Nephron (organoid): ENCODE results near the gene AFF2.
"Not testable (repeated sequence)": the region's sequence is repeated elsewhere in the genome, so short reads cannot be mapped to it uniquely, and the experiment has no call there.

Source experiments
- H3K27ac Mint-ChIP-seq, 3 experiments: 2 replicates each; pipeline ENCODE4 v1.8.0; 2020; ENCODE audit warnings: mixed read lengths in 3 of 3, mild to moderate bottlenecking in 2 of 3, moderate library complexity in 1 of 3
- H3K27me3 Mint-ChIP-seq: 2 replicates; pipeline ENCODE4 v1.8.0; 2021; ENCODE audit warnings: low read depth, mild to moderate bottlenecking, moderate library complexity, mixed read lengths
- H3K36me3 Mint-ChIP-seq: 2 replicates; pipeline ENCODE4 v1.8.0; 2020; ENCODE audit warnings: low read depth, mixed read lengths
- H3K4me1 Mint-ChIP-seq: 2 replicates; pipeline ENCODE4 v1.8.0; 2020; ENCODE audit warnings: mixed read lengths
- H3K4me3 Mint-ChIP-seq, 3 experiments: 2 replicates each; pipeline ENCODE4 v1.8.0; 2020; ENCODE audit warnings: mild to moderate bottlenecking in 3 of 3, mixed read lengths in 3 of 3, moderate library complexity in 2 of 3
- H3K9me3 Mint-ChIP-seq: 2 replicates; pipeline ENCODE4 v1.8.0; 2020; ENCODE audit warnings: mixed read lengths
- TF ChIP-seq, protein P1 (sequence below), 3 experiments: fragments of 200-600 bp; sonication (generic); IDR thresholded peaks; one replicate each; pipeline ENCODE4 v1.5.0; 2021; ENCODE audit warnings: antibody characterized with exemption in 3 of 3; ENCODE audit not compliant: unreplicated experiment in 3 of 3

Gene AFF2

DNA sequence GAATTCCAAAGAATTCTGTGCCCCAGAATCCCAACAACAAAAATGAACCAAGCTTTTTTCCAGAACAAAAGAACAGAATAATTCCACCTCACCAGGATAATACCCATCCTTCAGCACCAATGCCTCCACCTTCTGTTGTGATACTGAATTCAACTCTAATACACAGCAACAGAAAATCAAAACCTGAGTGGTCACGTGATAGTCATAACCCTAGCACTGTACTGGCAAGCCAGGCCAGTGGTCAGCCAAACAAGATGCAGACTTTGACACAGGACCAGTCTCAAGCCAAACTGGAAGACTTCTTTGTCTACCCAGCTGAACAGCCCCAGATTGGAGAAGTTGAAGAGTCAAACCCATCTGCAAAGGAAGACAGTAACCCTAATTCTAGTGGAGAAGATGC is 161.6 kb downstream of the AFF2 start:
- Mint-ChIP-seq H3K36me3 (peaks cover 31% of the 10 kb centered on the region), H3K9me3 (peaks cover 11% of the 10 kb centered on the region), H3K27me3 (no peaks in the 10 kb centered on the region), H3K27ac (no peak overlapping the region), H3K4me3 (no peak overlapping the region), H3K4me1 (no peaks in the 10 kb centered on the region)
- TF ChIP-seq, protein P1, sequence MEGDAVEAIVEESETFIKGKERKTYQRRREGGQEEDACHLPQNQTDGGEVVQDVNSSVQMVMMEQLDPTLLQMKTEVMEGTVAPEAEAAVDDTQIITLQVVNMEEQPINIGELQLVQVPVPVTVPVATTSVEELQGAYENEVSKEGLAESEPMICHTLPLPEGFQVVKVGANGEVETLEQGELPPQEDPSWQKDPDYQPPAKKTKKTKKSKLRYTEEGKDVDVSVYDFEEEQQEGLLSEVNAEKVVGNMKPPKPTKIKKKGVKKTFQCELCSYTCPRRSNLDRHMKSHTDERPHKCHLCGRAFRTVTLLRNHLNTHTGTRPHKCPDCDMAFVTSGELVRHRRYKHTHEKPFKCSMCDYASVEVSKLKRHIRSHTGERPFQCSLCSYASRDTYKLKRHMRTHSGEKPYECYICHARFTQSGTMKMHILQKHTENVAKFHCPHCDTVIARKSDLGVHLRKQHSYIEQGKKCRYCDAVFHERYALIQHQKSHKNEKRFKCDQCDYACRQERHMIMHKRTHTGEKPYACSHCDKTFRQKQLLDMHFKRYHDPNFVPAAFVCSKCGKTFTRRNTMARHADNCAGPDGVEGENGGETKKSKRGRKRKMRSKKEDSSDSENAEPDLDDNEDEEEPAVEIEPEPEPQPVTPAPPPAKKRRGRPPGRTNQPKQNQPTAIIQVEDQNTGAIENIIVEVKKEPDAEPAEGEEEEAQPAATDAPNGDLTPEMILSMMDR (IDR thresholded peaks at IDR 0.05; ENCODE audit: unreplicated experiment in 3 of 3), result no peak

GRCh38 chrX:148664171-148664570 is 163.8 kb downstream of the AFF2 start:
- H3K4me1 Mint-ChIP-seq, result no peaks in the 10 kb centered on the region
- H3K4me3 Mint-ChIP-seq, result no peak overlapping the region
- H3K27me3 Mint-ChIP-seq, result peaks cover 3% of the 10 kb centered on the region
- peaks cover 51% of the 10 kb centered on the region for H3K36me3 Mint-ChIP-seq
- H3K27ac Mint-ChIP-seq, result no peak overlapping the region
- peaks cover 24% of the 10 kb centered on the region for H3K9me3 Mint-ChIP-seq
- TF ChIP-seq, protein P1 (IDR thresholded peaks at IDR 0.05; ENCODE audit: unreplicated experiment in 3 of 3), result no peak

DNA sequence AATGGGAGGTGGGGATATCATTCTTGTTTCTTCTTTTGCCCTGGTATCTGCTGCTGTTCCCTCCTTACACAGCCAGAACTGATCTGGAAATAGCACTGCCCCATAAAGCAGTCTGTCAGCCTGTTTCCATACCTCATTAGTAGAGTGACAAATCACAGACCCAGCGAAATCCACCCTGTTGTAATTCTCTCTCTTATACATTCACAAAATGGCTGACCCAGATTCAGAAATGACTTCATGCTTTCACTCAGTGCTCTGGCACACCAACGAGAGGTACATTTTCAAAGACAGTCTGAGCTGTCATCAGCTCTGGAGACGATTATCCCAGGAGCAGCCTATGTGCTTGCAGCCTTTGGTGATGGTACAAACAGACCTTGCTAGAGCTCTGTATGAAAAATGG is 164.6 kb downstream of the AFF2 start:
- H3K4me3 Mint-ChIP-seq, result no peak overlapping the region
- H3K36me3 Mint-ChIP-seq, result peaks cover 58% of the 10 kb centered on the region
- no peaks in the 10 kb centered on the region for H3K4me1 Mint-ChIP-seq
- TF ChIP-seq, protein P1 (IDR thresholded peaks at IDR 0.05; ENCODE audit: unreplicated experiment in 3 of 3), result no peak
- H3K27ac Mint-ChIP-seq, result no peak overlapping the region
- H3K27me3 Mint-ChIP-seq, result peaks cover 3% of the 10 kb centered on the region
- H3K9me3 Mint-ChIP-seq, result peaks cover 29% of the 10 kb centered on the region

- H3K27me3 Mint-ChIP-seq, H3K27ac Mint-ChIP-seq, H3K4me3 Mint-ChIP-seq, H3K4me1 Mint-ChIP-seq: not testable (repeated sequence)
- Mint-ChIP-seq H3K9me3 (peaks cover 36% of the 10 kb centered on the region), H3K36me3 (peaks cover 58% of the 10 kb centered on the region)
These were observed 168.8 kb downstream of the AFF2 start for GRCh38 chrX:148669175-148669574.

GRCh38 chrX:148670277-148670676 is 169.9 kb downstream of the AFF2 start:
- Mint-ChIP-seq H3K36me3 (peaks cover 48% of the 10 kb centered on the region), H3K9me3 (peaks cover 38% of the 10 kb centered on the region), H3K4me1 (no peaks in the 10 kb centered on the region), H3K27ac (no peak overlapping the region), H3K4me3 (no peak overlapping the region), H3K27me3 (peaks cover 3% of the 10 kb centered on the region)
- TF ChIP-seq, protein P1 (IDR thresholded peaks at IDR 0.05; ENCODE audit: unreplicated experiment in 3 of 3), result no peak

- Mint-ChIP-seq H3K4me1 (no peaks in the 10 kb centered on the region), H3K27me3 (no peaks in the 10 kb centered on the region), H3K36me3 (peaks cover 33% of the 10 kb centered on the region), H3K27ac (no peak overlapping the region), H3K4me3 (no peak overlapping the region), H3K9me3 (peaks cover 30% of the 10 kb centered on the region)
- TF ChIP-seq, protein P1 (IDR thresholded peaks at IDR 0.05; ENCODE audit: unreplicated experiment in 3 of 3), result no peak
These were observed 172.1 kb downstream of the AFF2 start for GRCh38 chrX:148672517-148672916.
